ENCODE data around the gene ASB1. TPM values are rescaled to one million over a fixed set of nuclear protein-coding genes. Genes with fewer than 3 reads are reported as not detected.

ASB1 gene
- total and polyA plus RNA-seq, 9 of the 15 experiments (the other 6 are each of a cell fraction or from before 2014, with no cell fraction given), result 6.3 to 37.7 (median 23.9) TPM

- no peak overlapping the region for H2AFZ ChIP-seq (ENCODE audit: low read depth, low read length)
- H4K20me1 ChIP-seq (replicated peaks; ENCODE audit: control insufficient read depth, insufficient read depth, low read length), result no peaks in the 10 kb centered on the region
- in situ Hi-C loops (cut with MboI), result no loop called here
- H3K9me3 ChIP-seq (replicated peaks; ENCODE audit: control insufficient read depth, insufficient read depth, low read depth, low read length), result no peaks in the 10 kb centered on the region
- H3K9ac ChIP-seq (ENCODE audit: insufficient read depth in 1 of 2, low read depth in 2 of 2, low read length in 2 of 2), result peak overlapping the region; percentile 76 to 78; a peak in 3 of 4 replicates
- no peaks in the 10 kb centered on the region for H3K27me3 ChIP-seq (ENCODE audit: control insufficient read depth in 2 of 2, insufficient read depth in 2 of 2, low read length in 2 of 2)
- peaks cover 67 to 74% of the 10 kb centered on the region in 2 experiments for H3K4me1 ChIP-seq (replicated peaks in 1 of 2; ENCODE audit: control insufficient read depth in 2 of 2, insufficient read depth in 2 of 2, low read length in 2 of 2)
- intact Hi-C loops (cut with micrococcal nuclease), result loop anchor here (2.0 kb wide), 1 partner anchor 52 kb away; no protein-coding TSS in a partner anchor
- BruUV-seq (replicated peaks), result no TSS peak
- H3K79me2 ChIP-seq (ENCODE audit: control insufficient read depth, insufficient read depth, low read length), result peaks cover 36% of the 10 kb centered on the region
- FAIRE-seq (no peak), ATAC-seq (no peak), DNase-seq (ENCODE audit: extremely low read depth in 1 of 4, low spot score in 3 of 4) (no peak)
- peak overlapping the region; percentile 90 for H3K4me2 ChIP-seq (ENCODE audit: insufficient read depth, low read length)
- H3K36me3 ChIP-seq (ENCODE audit: control insufficient read depth, insufficient read depth, low read length), result no peaks in the 10 kb centered on the region
- CTCF ChIA-PET (ENCODE audit: low intra/inter-chr PET ratio), result no interaction called here
- POLR2A ChIA-PET, result interaction anchor here (0.7 to 1.0 kb wide), 4 partner anchors 9 to 22 kb away, joined by 3 to 4 read pairs (median 4); no protein-coding TSS in a partner anchor
- peak overlapping the region; percentile 87; the same call in 2 of the 3 replicates for H3K27ac ChIP-seq (ENCODE audit: extremely low read depth, low read depth, low read length)
- 57% methylated on average over 6 of the region's 7 CpGs for WGBS (ENCODE audit: insufficient coverage, low coverage, missing lambda C conversion rate)
- H3K4me3 ChIP-seq, result no peak overlapping the region
- H3K9me1 ChIP-seq (ENCODE audit: control insufficient read depth, insufficient read depth, low read length), result no peaks in the 10 kb centered on the region
- TF ChIP-seq KAT8 (IDR thresholded peaks at IDR 0.05; ENCODE audit: low read depth), result no peak
- TF ChIP-seq POLR2G (IDR thresholded peaks at IDR 0.05; ENCODE audit: low read depth, low read length), result peak; percentile 22; the same call in 1 of the 2 replicates
- TF ChIP-seq E2F6 (IDR thresholded peaks at IDR 0.05; ENCODE audit: borderline replicate concordance in 1 of 2, extremely low read depth in 1 of 2, insufficient read depth in 1 of 2, insufficient read length in 1 of 2, low read depth in 1 of 2, low read length in 1 of 2, poor library complexity in 1 of 2, severe bottlenecking in 1 of 2), result peak in 1 of 2 experiments; percentile 22
- TF ChIP-seq L3MBTL2 (IDR thresholded peaks at IDR 0.05), result 0 out of 2 replicates have a peak, but pooled peaks have one; percentile 9
- TF ChIP-seq MGA (IDR thresholded peaks at IDR 0.05), result peak; percentile 47
Measured at GRCh38 chr2:238422940-238423339, 3.8 kb upstream of the ASB1 start.
